ENCODE measurements around the gene PCBP2.
"Not testable (repeated sequence)": the region's sequence is repeated elsewhere in the genome, so short reads cannot be mapped to it uniquely, and the experiment has no call there.

The PCBP2 gene

DNA sequence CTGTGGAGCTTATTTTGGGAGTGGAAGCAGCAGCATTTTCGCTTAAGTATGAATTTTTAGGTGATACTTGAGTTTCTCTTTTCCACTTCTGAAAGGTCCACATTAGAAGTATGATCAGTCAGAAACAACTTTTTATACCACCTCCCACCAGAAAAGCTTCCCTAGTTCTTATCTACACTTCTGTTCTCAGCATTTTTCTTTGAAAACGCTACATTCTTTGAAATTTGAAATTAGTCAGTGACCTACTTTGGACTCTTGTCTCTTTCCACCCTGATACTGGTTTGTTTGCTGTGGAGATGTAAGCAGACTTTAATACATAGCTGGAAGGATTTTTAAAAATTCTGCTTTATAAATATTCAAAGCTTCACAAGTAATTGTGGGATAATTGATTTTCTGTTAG lies 22.2 kb downstream of the PCBP2 start:
- no peak for DNase-seq

DNA sequence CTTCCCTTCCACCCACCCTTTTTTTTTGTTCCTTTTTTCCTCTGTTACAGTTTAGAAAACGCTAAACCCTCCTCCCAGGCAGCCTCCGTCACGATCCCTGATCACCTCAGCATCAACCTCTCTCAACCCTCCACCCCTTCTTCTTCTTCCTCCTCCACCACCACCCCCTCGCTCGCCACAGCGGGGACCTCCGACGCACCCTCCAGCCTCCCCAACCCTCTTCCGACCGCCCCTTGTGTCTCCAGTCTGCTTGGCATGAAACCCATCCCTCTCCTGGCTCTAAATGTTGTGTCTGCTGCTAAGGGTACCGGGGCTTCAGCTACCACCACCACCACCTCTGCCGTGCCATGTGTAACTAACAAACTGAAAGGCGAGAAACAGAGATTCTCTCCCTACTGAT lies 22.9 kb downstream of the PCBP2 start:
- no peak for DNase-seq

DNA sequence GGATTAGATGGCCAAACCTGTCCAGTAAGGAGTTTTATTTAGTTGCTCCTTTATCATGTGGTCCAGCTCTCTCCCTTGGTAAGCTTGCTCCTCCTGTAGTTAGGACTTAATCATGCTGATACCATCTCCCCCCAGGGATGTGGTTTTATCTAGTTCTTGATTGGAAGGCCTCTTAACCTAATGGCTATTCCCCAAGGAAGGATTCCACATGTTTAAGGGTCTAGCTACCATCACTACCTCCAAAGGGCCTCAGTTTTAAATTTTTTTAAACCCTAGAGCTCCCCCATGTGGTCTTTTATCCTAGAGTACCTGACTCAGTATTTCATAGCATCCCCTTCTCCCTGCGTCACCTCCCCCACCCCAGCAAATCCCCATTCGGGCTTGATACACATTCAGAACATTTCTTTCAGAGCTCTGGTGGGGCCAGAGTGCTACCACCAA lies 24.9 kb downstream of the PCBP2 start:
- DNase-seq = no peak

DNA sequence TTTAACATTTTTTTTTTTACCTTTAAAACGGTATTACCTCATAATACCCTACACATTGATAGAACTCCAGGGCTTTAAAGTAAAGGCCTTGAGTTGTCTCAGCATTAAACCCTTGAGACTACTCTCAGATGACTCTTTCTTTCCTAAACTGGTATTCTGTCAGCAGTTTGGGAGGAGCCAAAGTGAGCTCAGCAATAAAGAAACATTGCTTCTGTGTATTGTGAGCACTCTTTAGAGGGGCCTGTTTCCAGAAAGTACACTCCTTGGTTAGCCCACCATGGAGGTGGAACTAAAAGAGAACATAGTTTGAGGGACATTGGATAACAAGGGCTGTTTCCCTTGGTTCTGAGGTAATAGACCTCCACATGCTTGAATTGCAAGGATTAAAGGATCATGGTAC lies 27.0 kb downstream of the PCBP2 start:
- no peak for DNase-seq

DNA sequence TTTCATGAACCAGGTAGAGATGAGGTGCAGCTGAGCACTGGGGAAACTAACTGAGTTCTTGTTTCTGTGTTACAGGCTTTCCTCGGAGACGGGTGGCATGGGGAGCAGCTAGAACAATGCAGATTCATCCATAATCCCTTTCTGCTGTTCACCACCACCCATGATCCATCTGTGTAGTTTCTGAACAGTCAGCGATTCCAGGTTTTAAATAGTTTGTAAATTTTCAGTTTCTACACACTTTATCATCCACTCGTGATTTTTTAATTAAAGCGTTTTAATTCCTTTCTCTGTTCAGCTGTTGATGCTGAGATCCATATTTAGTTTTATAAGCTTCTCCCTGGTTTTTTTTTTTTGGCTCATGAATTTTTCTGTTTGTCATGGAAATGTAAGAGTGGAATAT lies 27.4 kb downstream of the PCBP2 start:
- DNase-seq = no peak

DNA sequence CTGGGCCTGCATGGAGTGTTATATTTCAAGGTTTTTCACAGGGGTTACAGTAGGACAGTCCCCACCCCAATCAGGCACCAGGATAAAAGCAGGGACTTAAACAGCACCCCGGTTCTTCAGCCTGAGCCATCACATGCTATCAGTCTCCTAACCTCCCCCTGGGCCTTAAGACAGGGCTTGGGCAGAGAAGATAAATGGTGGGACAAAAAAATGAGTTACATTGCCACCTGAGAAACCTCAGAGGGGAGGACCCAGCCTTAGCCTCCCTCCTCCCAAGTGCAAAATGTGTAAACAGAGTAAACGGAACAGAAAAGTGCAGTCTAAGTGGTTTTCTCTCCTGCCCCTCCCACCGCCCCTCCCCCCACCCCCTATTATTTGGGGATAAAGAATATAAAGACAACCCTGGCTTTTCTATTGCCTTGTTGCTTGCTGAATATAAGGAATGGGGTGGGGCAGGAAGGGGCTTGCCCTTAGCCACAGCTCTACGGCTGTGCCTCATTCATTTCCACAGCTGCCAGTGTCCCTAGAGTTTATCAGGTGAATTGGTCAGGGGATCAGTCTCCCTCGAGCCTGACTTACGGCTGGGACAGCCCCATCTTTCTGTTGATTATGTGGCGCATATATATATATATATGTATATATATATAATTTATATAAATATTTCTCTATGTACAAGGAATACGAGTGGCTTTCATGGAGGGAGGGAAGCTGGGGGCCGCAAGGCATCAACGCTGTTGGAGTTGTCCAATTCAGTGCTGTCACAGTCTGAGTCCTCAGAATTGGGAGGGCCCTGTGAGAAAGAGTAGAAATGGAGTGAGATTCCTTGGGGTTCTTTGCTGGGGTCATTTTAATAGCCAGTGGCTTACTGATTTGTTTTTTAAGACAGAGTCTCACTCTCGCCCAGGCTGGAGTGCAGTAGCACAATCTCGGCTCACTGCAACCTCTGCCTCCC lies 28.9 kb downstream of the PCBP2 start:
- DNase-seq = no peak

DNA sequence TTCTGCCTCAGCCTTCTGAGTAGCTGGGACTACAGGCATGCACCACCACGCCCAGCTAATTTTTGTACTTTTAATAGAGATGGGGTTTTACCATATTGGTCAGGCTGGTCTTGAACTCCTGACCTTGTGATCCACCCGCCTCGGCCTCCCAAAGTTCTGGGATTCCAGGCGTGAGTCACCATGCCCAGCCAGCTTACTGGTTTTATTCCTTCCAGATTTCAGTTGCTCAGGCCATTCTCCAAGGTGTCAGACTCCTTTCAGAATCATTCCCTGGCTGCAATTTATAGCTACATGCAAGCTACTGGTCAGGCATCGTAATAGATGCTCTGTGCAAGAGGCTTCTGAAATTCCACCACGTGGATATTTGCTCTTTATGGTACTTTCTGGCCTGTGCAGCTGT lies 29.6 kb downstream of the PCBP2 start:
- not testable (repeated sequence) for DNase-seq

DNA sequence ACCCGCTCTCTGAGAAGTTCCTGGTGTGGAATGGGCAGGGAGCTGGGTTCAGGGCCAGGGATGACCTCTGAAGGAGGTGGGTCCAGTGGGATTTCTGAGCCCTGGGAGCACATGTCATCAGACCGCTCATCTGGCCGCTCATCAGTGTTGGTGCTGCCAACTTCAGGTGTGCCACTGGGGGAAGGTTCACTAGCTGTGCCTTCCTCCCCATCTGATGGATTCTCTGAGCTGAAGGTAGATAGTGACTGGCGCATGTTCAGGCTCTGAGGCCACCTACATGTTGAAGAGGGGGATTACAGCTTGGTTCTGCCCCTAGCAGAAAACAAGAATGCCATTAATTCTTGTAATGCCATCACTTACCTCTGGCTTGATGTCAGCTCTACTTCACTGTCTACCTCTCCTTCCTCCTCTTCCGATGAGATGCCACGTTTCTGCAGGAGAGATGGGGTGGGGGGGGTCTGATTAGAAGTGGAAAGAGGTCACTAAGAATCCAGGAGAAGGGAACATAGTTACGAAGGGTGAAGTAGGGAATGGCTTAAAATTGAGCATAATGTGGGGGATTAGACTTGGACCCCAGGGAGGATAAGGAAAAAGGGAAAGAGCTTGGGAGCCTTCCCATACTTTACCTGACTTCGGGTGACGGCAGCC lies 30.2 kb downstream of the PCBP2 start:
- DNase-seq = no peak

DNA sequence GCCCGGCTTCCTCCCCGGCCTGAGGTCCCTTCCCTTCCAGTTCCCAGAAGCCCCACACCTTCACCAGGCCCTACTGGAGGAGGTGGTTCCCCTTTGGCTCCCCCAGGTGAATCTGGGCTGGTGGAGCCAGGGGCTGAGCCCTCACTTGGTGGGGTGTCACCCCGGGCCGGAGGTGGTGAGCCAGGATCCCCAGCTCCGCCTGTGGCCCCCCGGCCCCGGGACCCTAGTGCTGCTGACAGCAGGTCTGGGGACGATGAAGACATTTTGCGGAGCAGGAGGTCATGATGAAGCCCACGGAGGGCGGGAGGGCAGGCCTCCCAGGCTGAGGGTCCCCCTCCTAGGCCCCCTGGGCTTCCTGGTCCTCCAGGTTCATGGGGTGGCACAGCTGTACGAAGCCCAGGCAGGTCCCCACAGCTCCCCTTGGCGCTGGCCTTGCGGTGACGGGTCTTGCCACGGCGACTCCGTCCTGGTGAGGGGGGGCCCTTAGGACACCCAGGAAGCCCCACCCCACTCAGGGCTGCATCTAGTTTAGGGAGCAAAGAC lies 30.8 kb downstream of the PCBP2 start:
- no peak for DNase-seq

DNA sequence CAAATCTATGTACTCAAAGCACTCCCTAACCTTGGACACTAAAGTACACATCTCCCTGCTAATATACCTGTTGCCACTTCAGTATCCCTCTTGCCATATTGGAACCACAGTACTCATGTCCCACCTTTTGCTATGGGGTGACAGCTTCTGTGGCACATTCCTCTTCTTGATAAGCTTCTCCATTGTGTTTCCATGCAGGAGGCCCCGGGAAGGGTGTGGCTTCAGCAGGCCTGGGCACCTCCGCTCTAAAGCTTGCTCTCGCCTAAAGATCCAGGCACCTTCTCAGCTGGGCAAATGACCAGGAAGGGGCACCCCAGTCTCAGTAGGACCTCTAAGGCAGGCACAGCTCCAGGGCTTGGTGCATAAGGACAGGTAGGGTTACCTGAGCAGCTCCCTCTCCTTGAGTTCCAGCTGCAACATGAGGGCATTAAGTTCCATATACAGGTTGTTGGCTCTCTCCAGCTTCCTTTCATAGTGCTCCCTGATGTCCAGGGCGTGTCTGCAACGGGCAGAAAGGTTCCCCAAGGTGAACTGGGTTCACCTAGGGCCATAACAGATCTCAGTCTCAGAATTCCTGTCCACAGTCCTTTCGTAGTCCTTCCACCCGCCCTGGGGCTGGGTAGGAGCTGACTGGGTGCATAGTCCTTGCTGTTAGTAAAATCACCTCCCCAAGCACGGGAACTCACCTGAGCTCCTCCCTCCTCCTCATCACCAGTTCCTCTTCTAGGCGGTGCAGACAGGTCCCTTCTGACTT lies 31.5 kb downstream of the PCBP2 start:
- no peak for DNase-seq

DNA sequence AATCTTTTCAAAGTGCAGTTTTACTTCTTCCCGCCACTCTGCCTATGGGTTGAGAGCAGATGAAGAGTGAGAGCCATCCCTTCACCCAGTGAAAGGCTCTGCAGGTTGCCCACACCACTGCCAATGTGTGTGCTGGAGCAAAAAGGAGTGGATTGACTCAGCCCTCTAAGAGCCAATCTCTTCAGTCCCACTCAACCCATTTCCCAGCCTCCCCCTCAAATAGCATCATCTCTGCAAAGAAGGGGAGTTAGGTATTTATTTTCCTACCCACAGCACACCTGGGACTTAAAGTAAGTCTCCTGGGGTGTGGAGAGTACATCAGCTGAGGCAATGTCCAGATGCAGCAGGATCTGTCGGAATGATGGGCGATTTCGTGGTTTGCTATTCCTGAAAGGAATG lies 32.1 kb downstream of the PCBP2 start:
- DNase-seq = no peak

DNA sequence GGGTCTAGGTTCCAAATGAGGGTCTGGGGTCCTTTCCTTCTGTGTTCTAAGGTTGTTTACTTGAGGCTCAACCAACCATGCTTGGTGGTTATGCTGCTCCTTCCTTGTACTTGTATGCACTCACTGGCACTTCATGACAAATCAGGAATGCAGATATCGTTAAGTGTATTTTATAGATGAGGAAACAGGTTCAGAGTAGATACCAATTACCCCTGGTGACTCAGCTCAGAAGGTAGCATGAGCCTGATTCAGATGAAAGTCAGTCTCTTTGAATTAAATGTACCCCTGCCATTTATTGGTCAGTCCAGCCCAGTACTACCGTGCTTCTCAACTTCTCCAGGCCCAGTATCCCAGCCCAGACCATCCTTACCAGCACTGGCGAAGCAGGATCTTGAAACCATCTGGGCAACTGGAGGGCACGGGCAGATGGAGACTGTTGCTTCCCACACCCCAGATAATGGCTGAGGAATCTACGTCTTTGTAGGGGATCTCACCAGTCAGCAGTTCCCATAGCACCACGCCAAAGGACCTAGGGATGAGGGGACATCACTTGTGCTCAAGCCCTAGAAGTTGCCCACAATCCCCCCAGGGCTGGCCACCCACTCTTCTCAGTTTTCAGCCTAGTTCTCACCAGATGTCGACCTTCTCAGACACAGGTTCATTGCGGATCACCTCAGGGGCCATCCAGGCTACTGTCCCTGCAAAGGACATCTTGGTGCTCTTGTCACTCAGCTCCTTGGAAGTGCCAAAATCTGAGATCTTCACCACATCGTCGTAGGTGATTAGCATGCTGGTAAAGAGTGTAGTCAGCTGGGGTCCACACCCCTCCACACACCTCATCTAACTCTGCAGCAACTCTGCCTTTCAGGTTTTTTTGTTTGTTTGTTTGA lies 33.0 kb downstream of the PCBP2 start:
- no peak for DNase-seq

DNA sequence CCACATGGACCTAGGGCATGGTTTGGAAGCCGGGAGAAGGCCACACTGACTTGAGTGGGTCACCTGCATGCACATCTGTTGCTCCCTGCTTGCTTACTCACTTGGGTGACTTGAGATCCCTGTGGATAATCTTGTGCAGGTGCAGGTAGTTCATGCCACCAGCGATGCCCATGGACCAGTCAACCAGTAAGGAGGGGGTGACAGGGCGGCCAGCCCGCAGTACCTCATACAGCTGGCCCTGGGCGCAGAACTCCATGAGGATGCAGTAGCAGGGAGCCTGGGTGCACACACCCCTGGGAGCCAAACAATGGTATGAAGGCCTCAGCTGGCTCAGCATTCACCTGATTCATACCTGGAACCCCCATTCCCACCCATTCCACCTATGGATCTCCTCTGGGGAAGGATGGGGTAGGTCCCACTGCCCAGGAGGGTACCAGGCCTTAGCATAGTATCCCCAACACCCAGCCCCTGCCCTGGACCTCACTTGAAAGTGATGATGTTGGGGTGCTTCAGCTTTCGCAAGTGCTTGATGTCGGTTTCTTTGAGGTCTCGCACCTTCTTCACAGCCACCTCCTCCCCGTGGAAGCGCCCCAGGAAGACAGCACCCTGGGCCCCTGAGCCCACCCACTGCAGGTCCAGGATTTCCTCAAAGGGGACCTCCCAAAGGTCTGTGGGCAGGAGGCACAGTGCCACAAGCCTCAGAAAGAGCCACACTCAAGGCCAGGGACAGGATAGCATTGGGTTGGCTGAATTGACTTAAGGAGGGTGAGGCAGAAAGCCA lies 34.2 kb downstream of the PCBP2 start:
- no peak for DNase-seq

DNA sequence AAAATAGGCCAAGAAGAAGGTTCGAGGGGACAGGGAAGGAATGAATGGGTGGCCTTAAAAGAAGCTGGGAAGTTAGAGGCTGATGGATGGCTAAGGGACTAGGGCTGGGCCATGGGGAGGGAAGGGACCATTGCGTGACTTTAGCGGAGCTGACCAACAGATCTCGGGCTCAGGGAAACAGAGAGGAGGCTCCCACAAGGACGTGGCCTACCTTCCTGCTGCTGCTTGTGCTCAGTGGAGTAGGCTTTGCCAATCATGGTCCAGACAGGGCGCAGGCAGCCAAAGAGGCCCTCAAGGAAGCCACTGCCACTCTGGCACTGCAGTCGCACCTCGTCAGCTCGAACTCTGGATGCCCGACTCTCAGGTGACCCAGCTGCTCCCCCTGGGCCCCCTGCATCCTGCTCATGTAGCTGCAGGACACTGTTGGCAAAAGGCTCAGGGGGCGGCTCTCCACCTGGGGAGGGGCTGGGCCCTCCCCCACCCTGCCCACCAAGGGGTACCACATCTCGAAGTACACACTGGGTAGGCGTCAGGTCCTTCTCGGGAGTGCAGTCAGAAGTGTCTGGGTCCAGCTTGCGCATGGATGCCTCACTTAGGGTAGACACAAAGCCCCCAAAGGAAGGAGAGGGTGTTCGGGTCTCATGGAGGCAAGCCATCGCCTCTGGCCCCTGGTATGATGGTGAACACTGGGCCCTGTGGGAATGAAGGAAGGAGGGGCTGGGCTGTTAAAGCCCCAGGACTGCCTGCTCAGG lies 35.0 kb downstream of the PCBP2 start:
- no peak for DNase-seq

DNA sequence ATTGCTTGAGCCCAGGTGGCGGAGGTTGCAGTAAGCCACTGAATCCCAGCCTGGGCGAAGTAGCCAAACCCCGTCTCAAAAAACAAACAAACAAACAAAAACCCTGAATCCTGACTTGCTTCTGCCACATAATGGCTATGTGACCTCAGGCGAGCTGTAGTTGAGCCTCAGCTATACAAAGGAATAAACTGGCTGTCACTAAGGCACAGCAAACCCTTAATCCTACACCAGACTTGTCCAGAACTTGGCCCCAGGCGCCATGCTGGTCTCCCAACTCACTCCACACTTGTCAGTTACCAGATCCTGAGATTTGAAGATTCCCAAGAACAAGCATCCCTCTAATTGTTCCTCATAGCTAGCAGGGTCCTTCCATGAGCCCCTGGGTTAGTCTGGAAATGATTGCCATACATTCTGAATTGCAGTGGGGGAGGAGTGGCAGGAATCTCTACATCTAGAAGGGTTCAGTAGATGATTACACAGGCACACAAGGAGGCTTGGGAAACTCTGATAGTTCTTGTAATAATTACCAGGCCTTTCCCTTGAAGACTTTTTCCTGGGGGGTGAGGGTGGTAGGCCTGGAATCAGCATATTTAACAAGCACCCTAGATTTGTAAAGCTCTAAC lies 37.5 kb downstream of the PCBP2 start:
- DNase-seq = no peak

DNA sequence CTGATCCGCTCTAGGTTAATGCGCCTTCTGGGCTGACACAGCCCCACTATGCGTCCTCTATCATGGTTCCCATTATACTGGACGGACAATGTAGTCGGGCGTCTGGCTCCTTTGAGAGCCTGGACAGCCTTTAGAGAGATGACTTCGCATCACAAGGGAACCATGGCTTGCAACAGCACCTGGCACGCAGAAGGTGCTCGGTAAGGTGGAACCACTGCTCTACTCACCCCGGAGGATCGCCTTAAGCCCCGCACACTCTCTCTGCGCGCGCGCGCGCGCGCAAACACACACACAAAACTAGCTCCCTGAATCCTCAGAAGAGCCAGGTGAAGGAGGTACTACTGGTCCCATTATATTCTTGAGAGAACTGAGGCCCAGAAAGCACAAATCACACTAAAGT lies 40.3 kb downstream of the PCBP2 start:
- no peak for DNase-seq

DNA sequence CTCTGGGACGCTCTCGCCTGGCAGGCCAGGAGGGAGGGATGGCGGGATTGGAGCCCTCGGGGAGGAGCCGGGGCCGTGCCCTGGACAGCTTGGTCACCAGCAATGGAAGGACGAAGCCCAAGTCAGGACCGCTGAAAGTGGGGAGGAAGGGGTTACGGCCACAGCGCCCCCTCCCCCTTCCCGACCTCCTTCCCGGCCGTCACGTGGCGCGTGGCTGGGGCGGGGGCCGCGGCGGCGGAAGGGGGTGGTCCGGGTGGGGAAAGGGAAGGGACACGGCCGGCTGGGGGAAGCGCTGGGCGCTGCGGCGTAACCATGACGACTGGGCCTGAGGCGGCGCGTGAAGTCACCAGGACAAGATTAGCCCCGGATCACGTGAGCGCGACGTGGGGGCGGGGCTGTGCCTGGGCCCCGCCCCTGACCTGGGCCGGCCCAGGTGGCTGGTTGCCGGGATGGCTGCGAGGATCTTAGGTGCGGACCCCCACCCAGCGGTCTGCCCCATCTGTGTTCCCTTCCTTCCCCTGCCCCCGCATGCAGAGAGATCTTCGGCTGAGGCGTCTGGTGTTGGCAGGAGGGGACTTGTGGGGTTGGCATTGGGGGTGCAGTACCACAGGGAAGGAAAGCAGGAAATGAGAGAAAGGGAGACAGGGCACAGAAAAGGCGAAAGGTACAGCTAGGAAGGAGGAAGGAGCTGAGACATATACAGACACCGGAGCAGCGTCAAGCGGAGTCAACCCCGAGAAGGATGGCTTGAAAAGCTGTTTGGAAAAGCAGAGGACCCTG lies 41.1 kb downstream of the PCBP2 start:
- peak; percentile 67 for DNase-seq

DNA sequence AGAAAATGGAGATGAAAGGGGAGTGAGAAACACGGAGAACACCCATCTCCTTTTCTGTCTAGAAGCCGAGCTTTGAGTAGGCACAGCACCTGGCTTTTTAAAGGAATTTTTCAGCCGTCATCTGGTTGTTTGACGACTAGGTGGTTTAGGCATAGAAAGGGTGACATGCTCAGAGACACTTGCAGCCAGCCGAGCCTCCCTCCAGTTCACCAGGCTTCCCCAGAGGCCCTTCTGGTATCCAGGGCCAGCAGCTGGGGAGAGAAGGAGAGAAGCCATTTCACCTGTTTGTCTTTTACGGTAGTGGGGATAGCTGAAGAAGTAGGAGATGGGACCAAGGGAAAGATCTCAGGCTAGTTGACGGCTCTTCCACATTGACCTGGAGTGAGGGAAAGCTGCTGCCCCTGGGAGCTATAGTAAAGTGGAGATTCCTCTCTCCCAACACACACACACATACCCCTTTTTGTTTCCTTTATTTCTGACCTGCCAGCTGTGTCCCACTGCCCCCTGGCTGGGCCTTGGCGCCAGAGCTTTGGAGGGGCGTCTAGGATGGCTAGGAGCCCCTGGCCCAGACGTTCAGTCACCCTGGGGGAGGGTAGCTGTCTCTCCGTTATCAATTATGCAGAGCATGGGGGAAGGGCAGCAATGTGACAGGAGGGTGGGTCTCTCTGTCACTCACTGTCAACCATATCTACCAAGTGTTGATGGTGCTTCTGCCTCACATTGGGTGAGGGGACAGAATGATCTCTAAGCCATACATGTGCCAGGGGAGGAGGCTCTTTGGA lies 41.9 kb downstream of the PCBP2 start:
- no peak for DNase-seq

Data from 8988T (cell line).